GM18873 (cell line): Measurements from ENCODE around the gene PDCD6IP.
"Not testable (repeated sequence)": the region's sequence is repeated elsewhere in the genome, so short reads cannot be mapped to it uniquely, and the experiment has no call there.

ENCODE experiments used
- ATAC-seq: cut with Tn5 transposase; IDR thresholded peaks from one replicate; pipeline ENCODE4 v1.9.1; 2021; ENCODE audit warnings: mild to moderate bottlenecking, moderate library complexity, moderate number of reproducible peaks; ENCODE audit not compliant: unreplicated experiment, low FRiP score

The PDCD6IP gene

DNA sequence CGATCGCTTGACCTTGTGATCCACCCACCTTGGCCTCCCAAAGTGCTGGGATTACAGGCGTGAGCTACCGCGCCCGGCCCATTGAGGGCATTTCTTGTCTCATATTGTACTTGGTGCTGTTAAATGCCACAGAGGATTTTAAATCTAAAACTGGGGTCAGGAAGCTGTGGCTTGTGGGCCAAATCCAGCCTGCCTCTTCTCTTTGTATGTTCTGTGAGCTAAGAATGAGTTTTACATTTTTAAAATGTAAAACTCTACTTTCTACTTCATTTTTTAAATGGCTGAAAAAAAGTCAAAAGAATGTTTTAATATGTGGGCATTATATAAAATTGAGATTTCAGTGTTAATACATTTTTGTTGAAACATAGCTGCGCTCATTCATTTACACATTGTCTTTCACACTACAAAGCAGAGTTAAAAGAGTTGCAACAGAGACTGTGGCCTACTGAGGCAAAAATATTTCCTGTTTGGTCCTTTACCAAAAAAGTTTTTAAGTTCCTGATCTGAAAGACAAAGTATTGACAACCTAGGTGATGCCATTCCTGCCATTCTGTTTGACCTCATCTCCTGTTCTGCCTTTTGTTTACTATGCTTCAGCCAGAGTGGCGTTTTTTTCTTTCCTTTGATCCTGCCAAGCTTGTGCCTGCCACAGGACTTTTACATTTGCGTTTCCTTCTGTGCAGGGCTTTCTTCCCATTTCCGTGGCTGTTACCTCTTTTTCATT, 50.4 kb downstream of the PDCD6IP start:
- ATAC-seq = no peak

DNA sequence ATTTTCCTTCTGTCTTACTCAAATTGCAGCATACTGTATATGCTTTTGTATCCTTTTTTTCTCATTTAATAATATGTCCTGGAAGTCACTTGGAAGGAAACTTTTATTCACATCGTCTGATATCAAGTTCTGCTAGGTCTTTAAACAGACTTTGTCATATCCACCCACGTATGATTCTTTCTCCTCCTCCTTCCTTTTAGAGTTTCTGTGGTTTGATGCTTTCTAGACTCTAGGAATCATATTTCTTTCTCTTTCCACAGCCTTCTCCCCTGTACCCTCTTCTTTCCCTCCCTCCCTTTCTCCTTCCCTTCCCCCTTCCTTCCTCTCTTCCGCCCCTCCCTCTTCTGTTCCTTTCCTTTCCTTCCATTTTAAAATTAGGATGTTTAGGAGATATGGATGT, 52.2 kb downstream of the PDCD6IP start:
- not testable (repeated sequence) for ATAC-seq

DNA sequence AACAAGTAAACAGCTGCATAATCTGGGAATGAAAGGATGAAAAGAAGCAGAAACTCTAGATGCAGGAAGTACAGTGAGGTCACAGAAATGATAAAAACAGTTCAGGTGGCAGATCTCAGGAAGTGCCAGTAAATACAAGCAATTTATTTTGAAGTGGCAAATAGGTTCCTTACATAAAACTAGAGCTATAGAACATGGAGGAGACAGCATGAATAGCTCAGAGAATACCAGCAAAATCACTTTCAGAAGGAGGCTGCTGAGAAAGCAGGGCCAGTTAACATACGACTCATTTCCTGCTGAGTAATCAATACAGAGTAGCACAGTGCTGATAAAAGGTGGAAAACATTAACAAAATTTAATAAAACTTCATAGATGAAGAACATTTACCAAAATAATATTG, 57.0 kb downstream of the PDCD6IP start:
- not testable (repeated sequence) for ATAC-seq

DNA sequence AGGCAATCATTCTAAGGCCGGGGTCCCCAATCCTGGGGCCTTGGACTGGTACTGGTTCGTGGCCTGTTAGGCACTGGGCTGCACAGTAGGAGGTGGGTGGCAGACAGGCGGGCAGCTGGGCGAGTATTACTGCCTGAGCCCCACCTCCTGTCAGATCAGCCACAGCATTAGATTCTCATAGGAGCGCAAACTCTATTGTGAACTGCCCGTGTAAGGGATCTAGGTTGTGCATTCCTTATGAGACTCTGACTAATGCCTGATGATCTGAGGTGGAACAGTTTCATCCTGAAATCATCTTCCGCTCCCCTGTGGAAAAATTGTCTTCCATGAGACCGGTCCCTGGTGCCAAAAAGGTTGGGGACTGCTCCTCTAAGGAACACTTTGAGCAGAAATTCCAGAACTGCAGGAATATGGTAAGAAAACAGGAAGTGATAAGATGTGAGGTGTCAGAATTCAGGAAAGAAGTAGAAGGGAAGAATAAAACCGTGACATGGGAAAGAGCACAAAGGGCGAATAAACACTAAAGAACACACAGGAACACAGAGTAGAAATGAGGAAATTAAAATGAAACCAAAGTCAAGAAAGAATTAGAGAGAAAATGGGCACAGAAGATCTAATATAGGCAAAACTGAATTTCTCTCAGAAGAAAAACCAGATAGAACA, 57.6 kb downstream of the PDCD6IP start:
- ATAC-seq = no peak

DNA sequence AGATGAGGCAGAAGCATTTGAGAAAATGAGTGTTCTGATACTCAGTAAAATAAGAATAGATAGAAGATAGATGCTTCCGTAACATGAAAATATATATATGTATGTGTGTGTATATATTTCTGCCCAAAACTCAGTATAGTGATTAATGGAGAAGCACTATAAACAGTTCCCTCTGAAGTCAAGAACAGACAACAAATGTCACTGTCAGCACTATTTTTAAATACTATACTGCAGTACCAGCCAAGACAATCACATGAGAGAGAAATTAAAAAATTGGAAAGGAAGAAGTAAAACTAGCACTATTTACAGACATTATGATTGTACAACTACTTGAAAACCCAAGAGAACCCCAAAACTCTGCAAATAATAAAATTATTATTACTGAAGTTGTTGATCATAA, 59.3 kb downstream of the PDCD6IP start:
- not testable (repeated sequence) for ATAC-seq

DNA sequence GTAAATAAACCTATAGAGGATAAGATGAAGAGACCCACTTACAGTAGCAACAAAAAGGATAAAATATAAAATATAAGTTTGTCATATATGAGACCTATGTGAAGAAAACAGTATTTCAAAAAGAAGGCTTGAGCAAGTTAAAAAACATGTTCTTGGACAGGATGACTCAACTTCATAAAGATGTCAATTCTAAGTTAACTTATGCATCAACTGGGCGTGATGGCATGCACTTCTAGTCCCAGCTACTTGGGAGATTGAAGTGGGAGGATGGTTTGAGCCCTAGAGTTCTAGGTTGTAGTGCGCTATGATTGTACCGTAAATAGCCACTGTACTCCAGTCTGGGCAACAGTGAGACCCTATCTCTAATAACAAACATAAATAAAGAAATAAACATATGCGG, 59.7 kb downstream of the PDCD6IP start:
- ATAC-seq = no peak

DNA sequence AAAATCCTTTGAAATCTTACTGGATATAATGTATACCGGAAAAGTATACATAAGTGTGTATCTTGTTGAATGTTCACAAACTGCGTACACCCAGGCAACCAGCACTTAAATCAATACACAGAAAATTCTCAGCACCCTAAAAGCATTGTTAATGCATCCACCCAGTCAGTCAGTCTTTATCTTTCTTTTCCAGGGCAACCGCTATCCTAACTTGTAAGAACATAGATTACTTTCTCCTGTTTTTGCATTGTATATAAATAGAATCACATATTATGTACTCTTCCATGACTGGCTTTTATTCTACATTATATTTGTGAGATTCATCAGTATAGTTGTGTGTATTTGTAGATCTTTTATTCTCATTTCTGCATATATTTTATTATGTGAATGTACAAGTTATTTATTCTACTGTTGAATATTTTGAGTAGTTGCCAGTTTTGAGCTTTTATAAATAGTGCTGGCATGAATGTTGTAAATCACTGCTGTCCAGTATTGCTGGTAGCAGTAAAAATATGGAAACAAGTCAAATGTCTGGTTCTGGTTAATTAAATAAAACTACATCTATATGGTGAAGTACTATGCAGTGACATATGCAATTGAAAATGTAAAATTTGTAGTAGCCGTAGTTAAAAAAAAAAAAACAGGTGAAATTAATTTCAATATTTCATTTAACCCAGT, 62.1 kb downstream of the PDCD6IP start:
- no peak for ATAC-seq

DNA sequence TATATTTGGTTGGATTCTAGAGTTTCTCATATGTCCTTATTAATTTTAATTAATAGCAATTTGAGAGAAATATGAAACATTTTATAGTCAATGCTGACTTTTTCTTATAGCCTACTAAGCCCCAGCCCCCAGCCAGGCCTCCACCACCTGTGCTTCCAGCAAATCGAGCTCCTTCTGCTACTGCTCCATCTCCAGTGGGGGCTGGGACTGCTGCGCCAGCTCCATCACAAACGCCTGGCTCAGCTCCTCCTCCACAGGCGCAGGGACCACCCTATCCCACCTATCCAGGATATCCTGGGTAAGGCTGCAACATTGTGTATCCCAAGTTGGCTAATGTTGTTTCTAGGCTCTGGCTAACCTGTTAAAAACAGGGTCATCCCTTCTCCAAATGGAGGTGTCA, 66.7 kb downstream of the PDCD6IP start:
- ATAC-seq = no peak

DNA sequence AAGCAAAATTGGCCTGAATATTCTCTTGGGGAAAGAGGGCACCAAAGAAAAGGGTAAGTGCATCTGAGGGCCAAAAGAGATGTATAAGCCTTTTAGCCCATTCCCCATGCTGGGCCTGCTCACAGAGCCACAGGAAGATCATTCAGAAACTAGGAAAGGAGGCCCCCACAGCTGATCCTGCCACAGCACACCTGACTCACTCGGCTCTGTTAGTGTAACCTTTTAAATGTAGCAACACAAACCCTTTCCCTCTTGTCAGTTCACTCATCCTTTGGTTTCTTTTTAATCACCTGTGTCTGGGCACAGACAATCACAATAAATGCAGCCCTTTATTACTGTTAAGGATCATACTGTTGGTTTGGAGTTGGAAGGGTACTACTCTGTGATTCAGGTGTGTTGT, 69.9 kb downstream of the PDCD6IP start:
- ATAC-seq = no peak

DNA sequence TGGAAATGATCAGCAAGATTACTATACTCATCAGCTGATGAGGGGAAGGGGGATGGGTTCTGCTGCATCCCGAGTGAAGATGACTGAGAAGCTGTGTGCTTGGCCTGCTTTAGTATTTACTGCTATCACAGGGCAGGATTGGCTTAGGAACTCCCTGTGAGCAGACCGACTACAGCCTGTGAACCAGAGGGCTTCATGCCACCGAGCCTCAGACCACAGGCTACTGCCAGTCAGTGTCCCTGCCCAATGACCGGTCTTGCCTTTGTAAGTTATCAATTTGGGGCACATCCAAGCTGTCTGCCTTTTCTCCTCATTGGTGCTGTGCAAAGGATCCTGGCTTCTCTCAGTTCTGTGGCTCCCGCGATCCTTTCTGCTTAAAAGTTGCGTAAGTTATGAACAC, 71.5 kb downstream of the PDCD6IP start:
- ATAC-seq = no peak

DNA sequence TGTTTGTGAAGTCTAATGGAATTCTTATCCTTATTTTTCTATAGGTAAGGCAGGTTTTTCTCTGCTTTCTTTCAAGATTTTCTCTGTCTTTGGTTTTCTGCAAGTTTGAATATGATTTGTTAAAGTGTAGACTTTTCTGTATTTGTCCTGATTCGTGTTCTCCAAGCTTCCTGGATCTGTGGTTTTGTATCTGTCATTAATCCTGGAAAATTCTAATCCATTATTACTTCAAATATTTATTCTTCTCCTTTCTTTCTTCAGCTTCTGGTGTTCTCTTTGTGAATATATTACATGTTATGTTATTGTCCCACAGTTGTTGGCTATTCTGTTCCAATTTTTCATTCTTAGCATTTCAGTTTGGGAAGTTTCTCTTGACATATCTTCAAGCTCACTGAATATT, 76.4 kb downstream of the PDCD6IP start:
- no peak for ATAC-seq

DNA sequence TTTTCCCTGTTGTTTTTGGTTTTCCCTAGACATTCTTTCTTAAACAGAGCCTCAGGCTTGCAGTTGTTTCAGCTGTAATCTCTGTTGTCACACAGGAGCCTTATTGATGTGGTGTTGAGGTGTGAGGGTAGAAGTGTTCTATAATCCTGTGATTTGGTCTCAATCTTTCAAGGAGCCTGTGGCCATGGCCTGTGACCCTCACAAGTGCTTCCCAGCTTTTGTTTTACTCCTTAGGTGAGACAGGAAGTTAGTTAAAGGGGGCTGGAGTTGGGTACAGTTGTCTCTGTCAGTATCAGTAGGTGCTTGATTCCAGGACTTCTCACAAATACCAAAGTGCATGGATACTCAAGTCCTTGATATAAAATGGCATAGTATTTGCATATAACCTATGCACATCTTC, 77.2 kb downstream of the PDCD6IP start:
- no peak for ATAC-seq

DNA sequence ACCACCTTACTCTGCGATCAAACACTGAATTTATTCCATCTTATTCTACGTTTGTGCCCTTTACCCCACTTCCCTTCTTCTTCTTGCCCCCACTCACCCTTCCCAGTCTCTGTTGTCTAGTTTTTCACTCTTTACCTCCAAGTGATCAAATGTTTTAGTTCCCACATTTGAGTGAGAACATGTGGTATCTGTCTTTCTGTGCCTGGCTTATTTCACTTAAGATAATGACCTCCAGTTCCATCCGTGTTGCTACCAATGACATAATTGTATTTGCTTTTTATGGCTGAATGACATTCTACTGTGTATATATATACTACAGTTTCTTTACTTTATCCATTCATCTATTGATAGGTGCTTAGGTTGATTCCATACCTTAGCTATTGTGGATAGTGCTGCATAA, 78.8 kb downstream of the PDCD6IP start:
- no peak for ATAC-seq

DNA sequence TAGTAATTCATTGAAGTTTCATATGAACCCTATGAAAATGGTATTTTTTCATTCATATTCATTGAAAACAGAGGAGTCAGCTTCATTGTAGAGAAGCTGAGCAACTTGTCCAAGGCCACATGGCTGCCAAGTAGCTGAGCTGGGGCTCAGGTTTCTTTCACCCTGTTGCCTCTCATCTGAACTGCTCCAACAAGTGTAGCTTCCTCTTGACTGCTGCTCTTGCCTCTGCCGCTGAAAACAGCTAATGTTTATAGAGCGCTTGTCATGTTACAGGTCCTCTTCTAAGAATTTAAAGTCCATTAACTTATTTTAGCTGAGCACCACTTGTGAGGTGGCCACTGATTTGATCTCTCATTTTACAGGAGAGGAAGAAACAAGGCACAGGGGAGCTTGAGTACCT, 81.1 kb downstream of the PDCD6IP start:
- ATAC-seq = no peak

DNA sequence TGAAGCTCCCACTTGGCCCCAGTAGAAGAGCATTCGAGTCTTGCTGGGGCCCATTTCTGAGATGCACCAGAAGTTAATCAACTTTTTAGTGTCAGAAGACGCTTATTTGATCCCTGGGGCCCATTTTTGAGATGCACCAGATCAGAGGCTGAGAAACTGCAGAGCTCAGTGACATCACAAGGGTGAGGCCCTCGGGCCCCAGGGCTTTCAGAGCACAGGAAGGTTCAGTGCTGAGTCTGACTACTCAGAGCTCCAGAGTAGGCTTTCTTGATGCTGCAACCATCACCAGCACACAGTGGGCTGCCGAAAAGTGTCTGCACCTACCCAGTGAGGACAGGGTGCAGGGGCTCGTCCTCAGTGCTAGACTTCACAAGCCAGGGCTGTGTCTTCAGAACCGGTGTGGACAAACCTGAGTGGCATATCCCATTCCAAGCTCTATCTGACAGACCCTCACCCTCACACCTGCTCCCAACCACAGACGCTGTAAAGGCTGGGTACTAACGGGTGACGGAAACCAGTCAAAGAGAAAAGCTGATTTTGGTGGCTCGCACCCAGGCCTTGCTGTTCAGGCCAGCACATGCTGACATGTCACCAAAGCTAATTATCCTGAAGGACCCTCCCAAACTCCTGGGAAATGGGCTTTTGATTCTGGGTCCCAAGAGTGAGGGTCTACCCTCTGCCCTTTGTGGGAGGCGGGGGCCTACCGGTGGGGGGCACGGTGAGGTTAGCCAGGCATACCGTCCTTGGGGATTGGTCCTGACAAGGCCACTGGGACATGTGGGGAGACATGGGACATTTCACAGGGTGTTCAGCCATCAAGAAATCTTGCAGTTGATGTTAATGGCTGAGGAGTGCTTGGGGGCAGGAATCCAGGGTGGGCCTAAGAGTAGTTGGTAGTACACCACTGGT, 83.0 kb downstream of the PDCD6IP start:
- ATAC-seq = no peak

DNA sequence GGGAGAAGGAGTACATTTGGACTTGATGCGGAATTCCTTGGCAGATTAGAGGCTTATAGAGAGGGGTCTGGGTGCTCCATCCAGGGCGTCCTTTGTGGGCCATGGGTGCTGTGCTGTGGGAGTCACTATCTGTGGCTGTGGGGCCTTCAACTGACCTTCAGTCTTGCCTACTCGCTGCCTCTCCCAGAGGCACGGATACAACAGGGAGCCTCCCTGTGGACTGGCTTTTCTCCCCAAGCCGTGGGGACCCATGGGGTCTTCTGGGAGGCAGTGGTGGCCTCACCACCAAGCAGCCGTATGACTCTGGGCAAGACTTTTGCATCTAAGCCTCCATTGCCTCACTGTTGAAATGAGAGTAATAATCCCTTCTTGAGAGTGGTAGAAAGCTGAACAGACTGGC, 83.9 kb downstream of the PDCD6IP start:
- ATAC-seq = no peak

DNA sequence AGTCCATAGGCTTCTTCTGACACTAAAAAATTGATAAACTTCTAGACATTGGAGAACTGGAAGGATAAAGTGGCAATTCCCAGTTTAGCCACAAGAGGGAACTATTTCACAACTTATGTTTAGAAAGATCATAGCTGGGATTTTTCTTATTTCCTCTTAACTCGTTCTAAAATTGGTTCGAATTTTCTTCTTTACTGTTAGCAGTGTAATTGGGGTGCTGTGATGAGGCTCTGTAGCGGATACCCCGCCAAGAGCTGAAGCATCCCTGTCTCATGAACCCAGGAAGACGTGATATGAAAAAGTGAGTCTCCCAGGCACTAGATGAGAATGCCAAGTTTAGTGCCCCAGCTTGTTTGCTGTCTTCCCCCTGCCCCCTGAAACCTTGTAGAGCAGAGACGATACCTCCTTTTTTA, 85.1 kb downstream of the PDCD6IP start:
- ATAC-seq = no peak

DNA sequence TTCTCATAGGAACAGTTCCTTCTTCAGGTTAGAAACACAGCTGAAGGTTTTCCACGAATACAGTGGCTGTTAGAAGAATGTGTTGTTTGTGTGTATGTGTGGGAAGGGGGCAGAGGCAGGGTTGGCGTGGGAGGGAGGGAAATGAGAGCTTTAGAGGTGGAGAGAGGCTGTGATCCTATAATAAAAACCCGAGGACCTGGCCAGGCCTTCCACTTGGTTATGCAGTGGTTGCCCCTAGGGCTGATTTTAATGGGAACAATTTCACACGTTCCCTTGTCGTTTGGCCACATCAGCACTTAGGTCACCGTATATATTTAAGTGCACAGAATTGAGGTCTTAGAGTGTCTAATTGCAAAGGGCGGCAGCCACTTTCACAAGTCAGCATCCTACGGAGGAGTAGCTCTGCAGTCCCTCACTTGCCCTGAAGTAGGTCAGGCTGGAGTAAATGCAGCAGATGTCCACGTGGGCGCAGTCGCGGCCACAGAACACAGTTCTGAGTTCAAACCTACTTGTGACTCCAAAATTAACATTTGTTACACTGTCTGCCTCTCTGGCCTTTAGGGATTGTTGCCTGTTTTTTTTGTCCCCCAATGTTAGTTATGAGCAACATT, 85.6 kb downstream of the PDCD6IP start:
- no peak for ATAC-seq

DNA sequence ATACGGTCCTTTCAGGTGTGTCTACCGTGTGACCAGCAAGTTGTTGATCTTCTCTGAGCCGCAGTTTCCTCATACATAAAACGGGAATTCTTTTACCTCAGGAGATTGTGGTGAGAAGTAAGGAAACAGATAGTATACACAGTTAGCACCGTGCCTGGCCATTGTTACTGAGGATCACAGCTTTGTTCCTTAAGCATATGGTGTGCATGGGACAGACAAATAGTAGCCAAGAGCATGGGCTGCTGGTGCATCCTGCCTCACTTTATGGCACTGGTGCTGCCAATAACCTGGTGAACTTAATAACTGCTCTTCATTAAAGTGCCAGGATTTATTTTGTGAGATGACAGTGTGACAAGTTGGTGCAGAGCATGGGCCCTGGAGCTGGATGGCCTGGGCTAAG, 86.3 kb downstream of the PDCD6IP start:
- no peak for ATAC-seq

DNA sequence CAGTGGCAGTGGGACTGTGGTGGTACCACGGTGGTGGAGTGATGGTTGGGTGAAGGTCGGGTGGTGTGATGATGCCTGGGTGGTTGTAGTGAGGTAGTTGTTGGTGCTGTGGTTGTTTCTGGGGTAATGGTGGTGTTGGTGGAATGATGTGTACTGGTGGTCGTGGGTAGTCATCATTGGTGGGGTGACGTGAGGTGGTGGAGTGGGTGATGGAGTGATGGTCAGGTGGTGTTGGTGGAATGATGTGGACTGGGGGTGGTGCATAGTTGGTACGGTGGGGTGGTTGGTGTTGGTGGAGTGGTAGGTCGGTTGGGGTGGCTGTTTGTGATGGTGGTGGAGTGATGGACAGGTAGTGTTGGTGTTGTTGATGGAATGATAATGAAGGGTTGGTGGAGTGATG, 87.1 kb downstream of the PDCD6IP start:
- no peak for ATAC-seq
